T-cell (primary cell): Measurements from ENCODE around the gene PTGES2. TPM values are rescaled to one million over a fixed set of nuclear protein-coding genes. Genes with fewer than 3 reads are reported as not detected.

Experiments used
- ATAC-seq, 4 experiments: fragments of 200-7000 bp in 3 of 4; fragments of 150-1000 bp in 1 of 4; cut with Tn5 transposase; replicated peaks in 1 of 4; 1 replicate in 3 of 4; 2 replicates in 1 of 4; pipeline ENCODE4 v1.10.0; 2021; ENCODE audit warnings: moderate library complexity in 3 of 4, mild to moderate bottlenecking in 2 of 4, moderate number of reproducible peaks in 1 of 4
- CTCF ChIA-PET, 2 donors: fragments of 300-600 bp; sonication (Branson Sonifier 250); formaldehyde crosslinking; loops; one replicate each; lab custom pipeline; 2022; ENCODE audit warnings: antibody characterized with exemption in 2 of 2; lab: Charles Lee
- POLR2A ChIA-PET, 2 donors: fragments of 300-600 bp; sonication (Branson Sonifier 250); formaldehyde crosslinking; loops; one replicate each; lab custom pipeline; 2022; ENCODE audit warnings: antibody characterized with exemption in 2 of 2; lab: Charles Lee
- DNase-seq, 35 experiments: peaks; one replicate each; pipeline versions ENCODE4 v3.0.0 to v3.0.0-alpha.2; 2013 to 2023
- H3K27ac ChIP-seq: one replicate; pipeline ENCODE4 v1.5.1; 2013; ENCODE audit warnings: low read length
- H3K27me3 ChIP-seq, 2 experiments: replicated peaks in 1 of 2; 1 replicate in 1 of 2; 2 replicates in 1 of 2; pipeline versions ENCODE4 v1.6.1 to v1.7.0; 2013; ENCODE audit warnings: low read length in 1 of 2, mixed read lengths in 1 of 2; ENCODE audit not compliant: control insufficient read depth in 2 of 2, insufficient read depth in 2 of 2; ENCODE audit errors: extremely low read depth in 1 of 2
- H3K36me3 ChIP-seq, 2 donors: 1 replicate in 1 of 2; 2 replicates in 1 of 2; pipeline versions ENCODE4 v1.6.1 to v1.7.0; 2013; ENCODE audit warnings: low read length in 1 of 2; ENCODE audit not compliant: control insufficient read depth in 2 of 2, insufficient read depth in 1 of 2; ENCODE audit errors: extremely low read depth in 1 of 2
- H3K4me1 ChIP-seq, 2 experiments: 1 replicate in 1 of 2; 2 replicates in 1 of 2; pipeline versions ENCODE4 v1.6.1 to v1.7.0; 2013; ENCODE audit warnings: low read length in 2 of 2, mixed read lengths in 1 of 2; ENCODE audit not compliant: insufficient read depth in 2 of 2, control insufficient read depth in 1 of 2; ENCODE audit errors: extremely low read depth in 1 of 2
- H3K4me3 ChIP-seq, 2 donors: 1 replicate in 1 of 2; 2 replicates in 1 of 2; pipeline versions ENCODE4 v1.5.1 to v1.7.0; 2013; ENCODE audit warnings: mild to moderate bottlenecking in 2 of 2, low read length in 1 of 2, moderate library complexity in 1 of 2; ENCODE audit not compliant: control insufficient read depth in 1 of 2; ENCODE audit errors: extremely low read depth in 1 of 2
- H3K9me3 ChIP-seq: 2 replicates; pipeline ENCODE4 v1.7.0; 2013
- H3K27ac Mint-ChIP-seq, 2 donors: one replicate each; pipeline ENCODE4 v1.8.0; 2020 to 2021; ENCODE audit warnings: mild to moderate bottlenecking in 2 of 2, mixed read lengths in 2 of 2
- H3K27me3 Mint-ChIP-seq, 2 donors: one replicate each; pipeline ENCODE4 v1.8.0; 2021 to 2022; ENCODE audit warnings: mixed read lengths in 2 of 2
- H3K36me3 Mint-ChIP-seq: one replicate; pipeline ENCODE4 v1.8.0; 2021; ENCODE audit warnings: mixed read lengths
- H3K4me1 Mint-ChIP-seq, 3 donors: one replicate each; pipeline ENCODE4 v1.8.0; 2020 to 2022; ENCODE audit warnings: mixed read lengths in 3 of 3, mild to moderate bottlenecking in 1 of 3
- H3K4me3 Mint-ChIP-seq, 3 donors: one replicate each; pipeline ENCODE4 v1.8.0; 2020 to 2022; ENCODE audit warnings: mild to moderate bottlenecking in 3 of 3, mixed read lengths in 3 of 3, moderate library complexity in 3 of 3
- H3K9me3 Mint-ChIP-seq, 3 donors: one replicate each; pipeline ENCODE4 v1.8.0; 2020 to 2022; ENCODE audit warnings: mixed read lengths in 3 of 3
- WGBS: methylation state at CpG from one replicate; pipeline ENCODE4 v1.1.5; 2013; ENCODE audit warnings: missing lambda C conversion rate; ENCODE audit not compliant: insufficient coverage; 5-methylcytosine and 5-hydroxymethylcytosine counted together
- total RNA-seq, 35 experiments: library from RNA in 6 of 35; stranded (reverse) in 6 of 35; fragments of 120-200 nt in 1 of 35; gene quantifications; one replicate each; pipeline versions ENCODE4 v1.2.1 to v1.2.4 and lab custom pipeline; 2013 to 2026

The PTGES2 gene
- total RNA-seq, 5 donors from 2014 or later (not counting 1 experiment from before 2014, with no cell fraction given) = 60.2 to 91.7 (median 79.2) TPM

DNA sequence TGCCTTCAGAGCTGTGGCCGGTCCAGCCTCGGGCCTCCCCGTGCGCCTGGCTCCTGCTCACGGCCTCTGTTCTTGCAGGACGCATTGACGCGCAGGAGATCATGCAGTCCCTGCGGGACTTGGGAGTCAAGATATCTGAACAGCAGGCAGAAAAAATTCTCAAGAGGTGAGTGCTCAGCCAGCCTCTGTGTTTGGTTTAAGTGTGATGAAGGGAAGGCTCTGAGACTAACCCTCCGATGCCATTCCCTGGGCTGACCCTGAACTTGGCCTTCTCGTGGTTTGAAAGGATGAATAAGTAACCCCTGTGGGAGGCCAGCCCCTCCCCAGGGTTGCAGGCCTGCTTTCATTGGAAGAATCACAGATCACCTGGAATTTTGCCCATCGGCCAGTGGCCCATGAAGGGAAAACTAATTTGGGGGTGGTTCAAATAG, 26.3 kb downstream of the PTGES2 start:
- Histone ChIP-seq H3K27ac (no peak overlapping the region), H3K4me1 (peaks cover 14 to 64% of the 10 kb centered on the region in 2 experiments), H3K36me3 (peaks cover 19 to 54% of the 10 kb centered on the region in 2 donors), H3K27me3 (no peaks in the 10 kb centered on the region), H3K9me3 (no peaks in the 10 kb centered on the region), H3K4me3 (no peak overlapping the region)
- no peaks in the 10 kb centered on the region for H3K27me3 Mint-ChIP-seq
- WGBS = 97% methylated on average over 8 of the region's 12 CpGs
- ChIA-PET CTCF (interaction anchor here in 1 of 2 donors (0.6 kb wide), 1 partner anchor 21 kb away, joined by 4 read pairs; no protein-coding TSS in a partner anchor), POLR2A (no interaction called here)
- ATAC-seq (no peak), DNase-seq (no peak)
- H3K4me1 Mint-ChIP-seq = peaks cover 47 to 72% (median 70%) of the 10 kb centered on the region in 3 donors
- no peak overlapping the region for H3K4me3 Mint-ChIP-seq
- H3K27ac Mint-ChIP-seq = peak overlapping the region in 1 of 2 donors; percentile 43
- H3K36me3 Mint-ChIP-seq = peaks cover 24% of the 10 kb centered on the region
- no peaks in the 10 kb centered on the region for H3K9me3 Mint-ChIP-seq

- Mint-ChIP-seq H3K9me3 (no peaks in the 10 kb centered on the region), H3K27ac (peak overlapping the region; percentile 43 to 72), H3K27me3 (no peaks in the 10 kb centered on the region), H3K36me3 (peaks cover 24% of the 10 kb centered on the region), H3K4me1 (peaks cover 46 to 71% (median 70%) of the 10 kb centered on the region in 3 donors), H3K4me3 (no peak overlapping the region)
- Histone ChIP-seq H3K27me3 (no peaks in the 10 kb centered on the region), H3K36me3 (peaks cover 15 to 47% of the 10 kb centered on the region in 2 donors), H3K4me3 (no peak overlapping the region), H3K4me1 (peaks cover 14 to 58% of the 10 kb centered on the region in 2 experiments), H3K27ac (no peak overlapping the region), H3K9me3 (no peaks in the 10 kb centered on the region)
- DNase-seq = no peak
- ChIA-PET CTCF (interaction anchor here (0.5 to 1.0 kb wide), 2 partner anchors 9 to 13 kb away, joined by 3 to 6 read pairs; no protein-coding TSS in a partner anchor), POLR2A (interaction anchor here in 1 of 2 donors (0.6 kb wide), 1 partner anchor 21 kb away, joined by 5 read pairs; no protein-coding TSS in a partner anchor)
- WGBS = 98% methylated on average over 10 of the region's 10 CpGs
- no peak for ATAC-seq
Observed at GRCh38 chr9:128100581-128100980, 26.9 kb downstream of the PTGES2 start.

DNA sequence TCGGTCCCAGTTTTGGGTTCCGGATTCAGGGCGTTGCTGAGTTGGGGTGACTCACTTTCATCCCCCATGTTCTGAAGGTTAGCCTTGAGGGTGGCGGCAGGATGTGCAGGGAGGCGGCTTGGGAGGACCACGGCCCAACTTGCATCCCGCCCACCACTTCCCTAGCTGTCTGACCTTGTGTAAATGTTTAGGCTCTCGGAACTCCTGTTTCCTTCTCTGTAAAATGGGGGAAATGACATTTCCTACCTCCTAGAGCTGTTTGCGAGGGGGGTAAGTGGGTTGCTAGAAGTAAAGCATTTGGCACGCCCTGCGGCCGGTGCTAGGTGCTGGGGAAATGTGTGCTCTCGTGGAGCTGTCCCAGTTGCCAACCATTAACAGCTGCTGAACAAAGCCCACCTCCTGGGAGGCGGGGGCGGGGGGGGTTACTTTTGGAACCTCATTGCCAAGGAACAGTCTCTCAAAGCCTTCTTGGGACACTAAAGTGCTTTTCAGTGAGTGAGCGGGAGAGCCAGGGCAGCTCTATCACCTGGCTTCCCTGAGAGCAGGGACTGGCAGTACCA, 27.5 kb downstream of the PTGES2 start:
- ChIA-PET POLR2A (interaction anchor here in 1 of 2 donors (0.6 kb wide), 1 partner anchor 20 kb away, joined by 5 read pairs; no protein-coding TSS in a partner anchor), CTCF (interaction anchor here (0.5 to 1.0 kb wide), 3 partner anchors 8 to 18 kb away, joined by 3 to 6 read pairs (median 3); no protein-coding TSS in a partner anchor)
- H3K9me3 ChIP-seq = no peaks in the 10 kb centered on the region
- H3K4me1 ChIP-seq = peaks cover 14 to 61% of the 10 kb centered on the region in 2 experiments
- H3K27me3 Mint-ChIP-seq = no peaks in the 10 kb centered on the region
- H3K4me1 Mint-ChIP-seq = peaks cover 52 to 77% (median 76%) of the 10 kb centered on the region in 3 donors
- no peaks in the 10 kb centered on the region for H3K9me3 Mint-ChIP-seq
- DNase-seq = no peak
- peaks cover 12 to 49% of the 10 kb centered on the region in 2 donors for H3K36me3 ChIP-seq
- H3K36me3 Mint-ChIP-seq = peaks cover 24% of the 10 kb centered on the region
- H3K4me3 Mint-ChIP-seq = peak overlapping the region in 1 of 3 donors; percentile 49
- peak in 2 of 4 experiments; percentile 27 to 51 for ATAC-seq
- peak overlapping the region; percentile 27 to 72 for H3K27ac Mint-ChIP-seq
- H3K27ac ChIP-seq = no peak overlapping the region
- H3K4me3 ChIP-seq = no peak overlapping the region
- no peaks in the 10 kb centered on the region for H3K27me3 ChIP-seq
- 85% methylated on average over 3 of the region's 16 CpGs for WGBS

DNA sequence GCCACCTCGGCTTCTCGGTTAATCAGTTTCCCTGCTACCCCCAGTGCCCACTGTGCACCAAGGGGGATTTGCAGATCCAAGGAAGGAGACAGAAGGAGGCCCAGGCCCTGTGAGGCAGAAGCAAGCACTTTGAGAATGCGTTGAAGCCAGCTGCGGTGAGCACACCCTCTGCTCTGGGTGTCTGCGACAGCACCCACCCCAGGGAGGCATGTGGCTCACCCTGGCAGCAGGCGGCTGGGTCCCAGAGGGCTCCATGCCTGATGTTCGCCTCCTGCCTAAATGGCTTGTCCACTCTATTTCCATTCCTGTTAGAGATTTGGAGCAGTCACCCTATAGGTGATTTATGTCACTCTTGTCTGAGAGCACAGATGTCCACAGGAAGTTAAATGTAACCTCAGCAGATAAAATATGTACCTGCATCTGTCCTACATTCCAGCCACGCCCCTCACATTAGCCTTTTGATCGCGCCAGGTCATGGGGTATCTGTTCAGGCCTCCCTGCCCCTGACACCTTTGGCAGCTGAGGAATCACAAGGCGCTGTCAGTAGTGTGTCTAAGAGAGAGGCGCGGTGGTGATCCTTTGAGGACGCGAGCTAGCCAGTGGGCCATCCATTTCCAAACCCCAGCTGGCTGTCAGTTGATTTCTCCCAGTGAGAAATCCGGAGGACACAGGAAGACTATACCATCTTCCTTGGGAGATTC, 28.1 kb downstream of the PTGES2 start:
- peaks cover 58 to 81% (median 81%) of the 10 kb centered on the region in 3 donors for H3K4me1 Mint-ChIP-seq
- ATAC-seq (peak in 2 of 4 experiments; percentile 14 to 24), DNase-seq (no peak)
- H3K36me3 ChIP-seq = peaks cover 12 to 50% of the 10 kb centered on the region in 2 donors
- no peak overlapping the region for H3K27ac ChIP-seq
- ChIA-PET POLR2A (no interaction called here), CTCF (interaction anchor here in 1 of 2 donors (0.6 to 1.0 kb wide), 2 partner anchors 14 to 18 kb away, joined by 3 to 6 read pairs; no protein-coding TSS in a partner anchor)
- H3K4me3 Mint-ChIP-seq = peak overlapping the region in 2 of 3 donors; percentile 49 to 52
- H3K36me3 Mint-ChIP-seq = peaks cover 24% of the 10 kb centered on the region
- H3K4me3 ChIP-seq = no peak overlapping the region
- H3K4me1 ChIP-seq = peaks cover 18 to 67% of the 10 kb centered on the region in 2 experiments
- H3K9me3 ChIP-seq = no peaks in the 10 kb centered on the region
- no peaks in the 10 kb centered on the region for H3K27me3 ChIP-seq
- 92% methylated on average over 7 of the region's 16 CpGs for WGBS
- no peaks in the 10 kb centered on the region for H3K9me3 Mint-ChIP-seq
- H3K27ac Mint-ChIP-seq = peak overlapping the region; percentile 46 to 72
- H3K27me3 Mint-ChIP-seq = no peaks in the 10 kb centered on the region

DNA sequence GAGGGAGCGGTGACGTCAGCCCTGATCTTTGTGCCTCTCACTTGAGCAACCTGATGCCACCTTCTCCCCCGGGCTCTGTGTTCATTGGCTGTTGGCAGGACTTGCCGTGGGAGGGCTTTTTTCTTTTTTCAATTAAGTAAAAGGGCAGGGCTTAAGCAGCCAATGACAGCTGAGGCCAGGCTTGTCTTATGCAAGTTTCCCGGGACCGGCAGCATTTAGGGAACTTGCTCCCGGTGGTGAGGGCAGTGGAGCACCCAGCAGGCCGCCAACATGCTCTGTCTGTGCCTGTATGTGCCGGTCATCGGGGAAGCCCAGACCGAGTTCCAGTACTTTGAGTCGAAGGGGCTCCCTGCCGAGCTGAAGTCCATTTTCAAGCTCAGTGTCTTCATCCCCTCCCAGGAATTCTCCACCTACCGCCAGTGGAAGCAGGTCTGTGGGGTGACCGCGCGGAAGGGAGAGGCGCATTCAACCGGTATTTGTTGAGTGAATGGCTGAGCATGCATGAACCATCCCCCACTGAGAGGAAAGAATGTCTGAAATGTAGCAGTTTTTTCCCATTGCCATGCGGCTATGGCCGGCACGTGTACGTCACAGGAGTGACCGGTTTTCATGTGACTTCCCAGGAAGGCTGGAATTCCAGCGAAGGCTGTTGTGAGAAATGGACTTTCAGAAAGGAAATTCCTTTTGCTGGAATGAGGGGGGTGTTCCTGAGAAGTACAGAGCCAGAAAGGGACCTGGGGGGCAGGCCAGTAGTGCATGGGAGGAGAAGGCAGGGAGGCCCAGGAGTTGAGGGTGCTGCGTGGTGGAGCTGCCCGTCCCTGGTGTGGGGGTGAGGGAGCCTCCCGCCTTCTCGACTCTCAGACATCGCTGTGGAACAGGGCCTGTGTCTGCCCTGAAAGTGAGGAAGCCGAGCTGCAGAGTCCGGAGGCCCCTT, 29.0 kb downstream of the PTGES2 start:
- H3K4me1 Mint-ChIP-seq = peaks cover 61 to 82% (median 80%) of the 10 kb centered on the region in 3 donors
- H3K27me3 Mint-ChIP-seq = no peaks in the 10 kb centered on the region
- H3K9me3 Mint-ChIP-seq = no peaks in the 10 kb centered on the region
- peak overlapping the region in 2 of 3 donors; percentile 49 to 52 for H3K4me3 Mint-ChIP-seq
- Histone ChIP-seq H3K27ac (no peak overlapping the region), H3K4me1 (peaks cover 21 to 67% of the 10 kb centered on the region in 2 experiments), H3K36me3 (peaks cover 12 to 42% of the 10 kb centered on the region in 2 donors), H3K9me3 (no peaks in the 10 kb centered on the region), H3K27me3 (no peaks in the 10 kb centered on the region), H3K4me3 (peak overlapping the region in 1 of 2 donors; percentile 3)
- ATAC-seq (peak in 3 of 4 experiments; percentile 46 to 73 (median 51)), DNase-seq (peak in 33 of 35 experiments; percentile 45 to 81 (median 62))
- H3K27ac Mint-ChIP-seq = peak overlapping the region; percentile 46 to 77
- WGBS = 89% methylated on average over 13 of the region's 32 CpGs
- ChIA-PET POLR2A (no interaction called here), CTCF (no interaction called here)
- H3K36me3 Mint-ChIP-seq = peaks cover 21% of the 10 kb centered on the region
